Motor neuron (in vitro differentiated cells): ENCODE results near the gene AGO4. TPM values are rescaled to one million over a fixed set of nuclear protein-coding genes. Genes with fewer than 3 reads are reported as not detected.

ENCODE experiments used
- ATAC-seq, 8 experiments: fragments of 200-7000 bp; cut with Tn5 transposase; replicated peaks in 6 of 8; 2 replicates each; pipeline ENCODE4 v1.8.0; 2021; ENCODE audit warnings: mild to moderate bottlenecking in 8 of 8, moderate library complexity in 8 of 8
- H3K27ac ChIP-seq, 2 donors: fragments of 250-450 bp; sonication (Bioruptor Pico); 2 replicates each; pipeline ENCODE4 v1.9.0; 2021; ENCODE audit warnings: antibody characterized with exemption in 2 of 2, mild to moderate bottlenecking in 2 of 2, moderate library complexity in 1 of 2
- H3K4me1 ChIP-seq, 2 donors: fragments of 250-450 bp; sonication (Bioruptor Pico); replicated peaks in 1 of 2; 2 replicates each; pipeline ENCODE4 v1.6.1; 2021; ENCODE audit warnings: antibody characterized with exemption in 2 of 2, mild to moderate bottlenecking in 2 of 2, moderate library complexity in 1 of 2
- H3K4me3 ChIP-seq, 5 donors: fragments of 250-450 bp; sonication (Bioruptor Pico); 2 replicates each; pipeline ENCODE4 v1.9.0; 2021; ENCODE audit warnings: antibody characterized with exemption in 5 of 5, mild to moderate bottlenecking in 5 of 5, moderate library complexity in 4 of 5
- WGBS, 10 experiments: fragments of 450-650 bp; shearing (Covaris generic); methylation state at CpG; one replicate each; pipeline ENCODE4 v1.0.0; 2022; 5-methylcytosine and 5-hydroxymethylcytosine counted together
- in situ Hi-C, 9 experiments: fragments of 400-800 bp; cut with MboI; loops; one replicate each; pipeline ENCODE4 v1.15.0; 2021; ENCODE audit warnings: low sequenced_read_pairs in 9 of 9, low pct_unique_long_range_greater_than_20kb in 2 of 9; ENCODE audit not compliant: unreplicated experiment in 9 of 9
- total RNA-seq, 8 experiments: library from RNA; unstranded; fragments of 300-600 nt; gene quantifications; 2 replicates each; pipeline versions ENCODE4 v1.2.3 to v1.2.4, GENCODE V29; 2022

AGO4 gene
- total RNA-seq, 8 experiments from 2014 or later: 6.4 to 24.9 (median 18.5) TPM

DNA sequence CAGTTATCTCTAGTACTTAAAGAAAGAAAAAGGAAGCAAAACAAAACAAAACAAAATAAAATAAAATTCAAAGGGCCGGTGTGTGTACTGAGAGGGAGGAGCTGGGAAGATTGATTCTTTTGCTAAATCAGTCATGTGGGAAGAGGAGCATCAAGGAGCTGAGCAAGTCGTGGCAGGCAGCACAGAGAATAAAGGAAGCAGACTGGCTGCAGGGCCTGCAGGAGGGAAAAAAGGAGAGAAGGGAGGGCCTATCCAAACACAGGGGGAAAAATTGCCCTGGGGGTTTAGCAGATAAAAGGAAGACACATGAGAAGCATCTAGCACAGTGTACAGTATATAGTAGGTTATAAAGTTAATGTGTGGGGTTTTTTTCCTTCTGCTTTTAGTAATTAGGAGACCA is 27.6 kb downstream of the AGO4 start:
- H3K27ac ChIP-seq: no peak overlapping the region
- no peak overlapping the region for H3K4me3 ChIP-seq
- ATAC-seq: peak in 5 of 8 experiments; percentile 43 to 74 (median 56)
- in situ Hi-C loops: no loop called here
- WGBS, 10 experiments: 0 to 77% (median 11%) methylated on average over 1 to 2 of the region's 2 CpGs; no CpG with 5 or more reads in 1 of the 10 experiments
- no peaks in the 10 kb centered on the region for H3K4me1 ChIP-seq

GRCh38 chr1:35836734-35837133 is 28.9 kb downstream of the AGO4 start:
- in situ Hi-C loops: no loop called here
- 83 to 100% (median 100%) methylated on average over 1 of the region's 1 CpG; no CpG with 5 or more reads in 2 of the 10 experiments for WGBS, 10 experiments
- Histone ChIP-seq H3K4me1 (no peaks in the 10 kb centered on the region), H3K27ac (no peak overlapping the region), H3K4me3 (no peak overlapping the region)
- no peak for ATAC-seq

- no peaks in the 10 kb centered on the region for H3K4me1 ChIP-seq
- in situ Hi-C loops: no loop called here
- ATAC-seq: no peak
- no peak overlapping the region for H3K4me3 ChIP-seq
- 84 to 99% (median 95%) methylated on average over 5 to 8 of the region's 8 CpGs for WGBS, 10 experiments
- no peak overlapping the region for H3K27ac ChIP-seq
These were observed 31.0 kb downstream of the AGO4 start for GRCh38 chr1:35838693-35839245.

- in situ Hi-C loops: no loop called here
- Histone ChIP-seq H3K4me3 (no peak overlapping the region), H3K4me1 (no peaks in the 10 kb centered on the region), H3K27ac (no peak overlapping the region)
- no peak for ATAC-seq
- WGBS, 10 experiments: 42 to 100% (median 92%) methylated on average over 1 of the region's 1 CpG
These were observed 37.0 kb downstream of the AGO4 start for GRCh38 chr1:35844826-35845225.

- H3K27ac ChIP-seq: no peak overlapping the region
- WGBS, 10 experiments: 33 to 100% (median 62%) methylated on average over 1 of the region's 1 CpG; no CpG with 5 or more reads in 3 of the 10 experiments
- ATAC-seq: no peak
These were observed 38.0 kb downstream of the AGO4 start for GRCh38 chr1:35845766-35846165.

GRCh38 chr1:35847935-35848565 is 40.2 kb downstream of the AGO4 start:
- ATAC-seq: no peak

More at GRCh38 chr1:35845766-35846165, 38.0 kb downstream of the AGO4 start:
- H3K4me3 ChIP-seq: no peak overlapping the region
- H3K4me1 ChIP-seq: no peaks in the 10 kb centered on the region
- in situ Hi-C loops: no loop called here

GRCh38 chr1:35850051-35850450 is 42.2 kb downstream of the AGO4 start:
- WGBS, 10 experiments: 56 to 100% (median 89%) methylated on average over 1 to 2 of the region's 2 CpGs; no CpG with 5 or more reads in 2 of the 10 experiments
- Histone ChIP-seq H3K27ac (no peak overlapping the region), H3K4me1 (no peaks in the 10 kb centered on the region), H3K4me3 (no peak overlapping the region)
- no peak for ATAC-seq
- in situ Hi-C loops: no loop called here

More at GRCh38 chr1:35847935-35848565, 40.2 kb downstream of the AGO4 start:
- Histone ChIP-seq H3K4me1 (no peaks in the 10 kb centered on the region), H3K4me3 (no peak overlapping the region), H3K27ac (no peak overlapping the region)
- in situ Hi-C loops: no loop called here
- 86 to 100% (median 100%) methylated on average over 1 of the region's 1 CpG; no CpG with 5 or more reads in 4 of the 10 experiments for WGBS, 10 experiments

- no peak for ATAC-seq
- Histone ChIP-seq H3K27ac (no peak overlapping the region), H3K4me1 (no peaks in the 10 kb centered on the region), H3K4me3 (no peak overlapping the region)
- in situ Hi-C loops: no loop called here
- 84 to 100% (median 90%) methylated on average over 2 to 5 of the region's 5 CpGs; no CpG with 5 or more reads in 1 of the 10 experiments for WGBS, 10 experiments
These were observed 42.9 kb downstream of the AGO4 start for GRCh38 chr1:35850716-35851115.

- H3K27ac ChIP-seq: no peak overlapping the region
- H3K4me1 ChIP-seq: no peaks in the 10 kb centered on the region
- 17 to 100% (median 89%) methylated on average over 1 to 3 of the region's 3 CpGs for whole genome bisulfite sequencing, 10 experiments
- in situ Hi-C loops: no loop called here
- H3K4me3 ChIP-seq: no peak overlapping the region
- ATAC-seq: peak in 2 of 8 experiments; percentile 68 to 70
These were observed 43.5 kb downstream of the AGO4 start for GRCh38 chr1:35851132-35851869.

DNA sequence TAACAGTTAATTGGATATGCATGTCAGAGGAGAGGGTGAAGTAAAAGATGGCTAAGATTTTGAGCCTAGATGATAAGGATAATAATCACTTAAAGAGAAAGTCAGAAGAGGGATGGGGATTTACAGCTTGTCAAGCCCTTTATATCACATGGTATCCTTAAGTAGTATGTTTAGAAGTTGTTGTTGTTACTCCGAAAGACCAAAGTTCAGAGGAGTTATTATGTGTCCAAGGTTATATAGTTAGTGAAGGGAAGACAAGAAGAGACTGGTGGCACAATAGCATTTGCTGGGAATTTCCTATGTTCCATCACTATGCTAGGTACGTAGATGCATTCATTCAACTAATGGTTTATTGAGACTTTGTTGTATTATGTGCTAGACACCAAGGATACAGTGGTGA is 44.4 kb downstream of the AGO4 start:
- WGBS, 10 experiments: 0 to 83% (median 40%) methylated on average over 1 to 2 of the region's 2 CpGs
- Histone ChIP-seq H3K4me1 (no peaks in the 10 kb centered on the region), H3K27ac (no peak overlapping the region), H3K4me3 (no peak overlapping the region)
- no peak for ATAC-seq
- in situ Hi-C loops: no loop called here

DNA sequence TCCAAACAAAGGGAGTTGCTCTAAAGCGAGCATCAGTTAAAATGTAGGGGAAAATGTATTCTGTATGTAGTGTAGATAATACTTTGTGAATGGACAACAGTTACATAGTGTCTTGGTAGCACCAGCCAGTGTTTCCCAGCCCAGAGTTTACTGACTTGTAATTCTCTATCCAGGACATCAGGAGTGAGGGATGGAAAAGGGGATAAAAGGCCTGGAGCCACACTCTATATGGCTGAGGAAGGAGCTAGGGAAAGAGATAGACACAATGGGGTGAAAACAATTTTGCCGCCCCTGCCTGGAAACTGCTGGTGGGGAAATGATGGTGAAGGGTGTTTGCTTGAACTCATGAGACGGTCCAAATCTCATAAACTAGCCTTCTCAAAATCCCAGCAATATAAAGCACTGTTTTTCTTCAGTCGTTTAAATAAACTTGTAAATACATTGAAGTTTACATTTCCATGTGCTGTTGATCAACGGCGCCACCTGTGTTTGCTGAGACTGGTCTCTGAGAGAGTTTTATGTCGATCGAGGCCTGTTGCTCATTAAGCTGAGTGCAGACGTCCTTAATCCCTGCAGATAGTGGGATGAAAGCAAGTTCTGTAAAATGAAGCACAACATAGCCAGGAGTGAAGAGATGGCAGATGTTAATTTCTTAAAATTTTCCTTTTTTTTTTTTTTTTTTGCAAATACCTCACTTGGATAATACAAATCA is 47.3 kb downstream of the AGO4 start:
- peak in 2 of 8 experiments; percentile 41 to 65 for ATAC-seq
- H3K4me1 ChIP-seq: no peaks in the 10 kb centered on the region
- H3K27ac ChIP-seq: no peak overlapping the region
- in situ Hi-C loops: no loop called here
- 40 to 70% (median 59%) methylated on average over 3 to 9 of the region's 9 CpGs; no CpG with 5 or more reads in 2 of the 10 experiments for WGBS, 10 experiments
- H3K4me3 ChIP-seq: no peak overlapping the region

- in situ Hi-C loops: no loop called here
- WGBS, 10 experiments: 50 to 100% (median 78%) methylated on average over 1 of the region's 1 CpG; no CpG with 5 or more reads in 3 of the 10 experiments
- ATAC-seq: no peak
These were observed 49.1 kb downstream of the AGO4 start for GRCh38 chr1:35856964-35857363.

GRCh38 chr1:35857830-35858229 is 50.0 kb downstream of the AGO4 start:
- in situ Hi-C loops: no loop called here
- Histone ChIP-seq H3K27ac (no peak overlapping the region), H3K4me1 (no peaks in the 10 kb centered on the region), H3K4me3 (no peak overlapping the region)
- ATAC-seq: peak in 3 of 8 experiments; percentile 50 to 69 (median 63)

More at GRCh38 chr1:35856964-35857363, 49.1 kb downstream of the AGO4 start:
- H3K27ac ChIP-seq: no peak overlapping the region
- H3K4me3 ChIP-seq: no peak overlapping the region
- H3K4me1 ChIP-seq: no peaks in the 10 kb centered on the region
